H1 (cell line): Measurements from ENCODE around the gene SLC11A1. TPM values are rescaled to one million over a fixed set of nuclear protein-coding genes. Genes with fewer than 3 reads are reported as not detected.

Source experiments
- CTCF ChIA-PET: fragments of 300-600 bp; sonication (Branson Sonifier 250); formaldehyde crosslinking; loops from one replicate; lab custom pipeline; 2021; ENCODE audit not compliant: partially characterized antibody; lab: Charles Lee
- POLR2A ChIA-PET: fragments of 300-600 bp; sonication (Branson Sonifier 250); formaldehyde crosslinking; loops from one replicate; lab custom pipeline; 2021; ENCODE audit warnings: inconsistent platforms; ENCODE audit not compliant: partially characterized antibody; lab: Charles Lee
- DNase-seq, 2 experiments: peaks; one replicate each; pipeline versions ENCODE4 v3.0.0 to v3.0.0-alpha.2; 2010 to 2022; ENCODE audit warnings: low spot score in 2 of 2, low read depth in 1 of 2, mixed read lengths in 1 of 2
- FAIRE-seq: peaks from 2 replicates; lab custom pipeline; 2011; peaks lifted over from hg19 to GRCh38; lab: Jason Lieb, UNC
- H2AFZ ChIP-seq: 2 replicates; pipeline ENCODE4 v1.8.1; 2012; ENCODE audit warnings: low read length, inconsistent platforms
- H2AK5ac ChIP-seq: 2 replicates; pipeline ENCODE4 v1.6.1; 2013; ENCODE audit warnings: low read depth, low read length
- H2BK120ac ChIP-seq: replicated peaks from 2 replicates; pipeline ENCODE3; 2013; ENCODE audit warnings: low read depth, low read length, inconsistent platforms
- H2BK12ac ChIP-seq: 2 replicates; pipeline ENCODE4 v1.6.1; 2013; ENCODE audit warnings: low read depth, low read length
- H2BK15ac ChIP-seq: 2 replicates; pipeline ENCODE4 v1.6.1; 2013; ENCODE audit warnings: low read length
- H2BK20ac ChIP-seq: 2 replicates; pipeline ENCODE4 v1.6.1; 2013; ENCODE audit warnings: low read length
- H2BK5ac ChIP-seq: 2 replicates; pipeline ENCODE4 v1.6.1; 2013; ENCODE audit warnings: low read depth, low read length
- H3K14ac ChIP-seq: 2 replicates; pipeline ENCODE4 v1.6.1; 2013; ENCODE audit warnings: inconsistent platforms; ENCODE audit not compliant: insufficient read length
- H3K18ac ChIP-seq: 2 replicates; pipeline ENCODE4 v1.6.1; 2013; ENCODE audit warnings: low read length; ENCODE audit errors: extremely low read depth
- H3K23ac ChIP-seq: 2 replicates; pipeline ENCODE4 v1.6.1; 2013; ENCODE audit warnings: inconsistent platforms; ENCODE audit not compliant: insufficient read length
- H3K23me2 ChIP-seq: 2 replicates; pipeline ENCODE4 v1.6.1; 2013; ENCODE audit warnings: low read depth, low read length
- H3K27ac ChIP-seq: 2 replicates; pipeline ENCODE4 v1.6.1; 2011; ENCODE audit warnings: low read depth, low read length, inconsistent platforms
- H3K27me3 ChIP-seq, 4 experiments: replicated peaks in 1 of 4; 1 replicate in 1 of 4; 2 replicates in 3 of 4; pipeline versions ENCODE4 v1.6.1 to v1.8.1; 2011 to 2013; ENCODE audit warnings: low read length in 3 of 4, mild to moderate bottlenecking in 3 of 4, inconsistent platforms in 2 of 4, mixed read lengths in 2 of 4, moderate library complexity in 1 of 4; ENCODE audit not compliant: control insufficient read depth in 3 of 4, insufficient read depth in 3 of 4; ENCODE audit errors: extremely low read depth in 1 of 4
- H3K36me3 ChIP-seq, 4 experiments: 2 replicates each; pipeline versions ENCODE4 v1.6.1 to v1.8.1; 2011 to 2013; ENCODE audit warnings: mild to moderate bottlenecking in 4 of 4, low read length in 3 of 4, moderate library complexity in 2 of 4, control low read depth in 1 of 4, inconsistent platforms in 1 of 4; ENCODE audit not compliant: insufficient read depth in 4 of 4, control insufficient read depth in 2 of 4
- H3K4ac ChIP-seq: replicated peaks from 2 replicates; pipeline ENCODE3; 2013; ENCODE audit warnings: low read length, low read depth, mixed read lengths, inconsistent platforms; ENCODE audit not compliant: insufficient read length
- H3K4me1 ChIP-seq, 4 experiments: replicated peaks in 1 of 4; 1 replicate in 1 of 4; 2 replicates in 3 of 4; pipeline versions ENCODE4 v1.6.1 to v1.8.1; 2011 to 2013; ENCODE audit warnings: low read length in 3 of 4, inconsistent platforms in 2 of 4, mixed read lengths in 1 of 4; ENCODE audit not compliant: insufficient read depth in 4 of 4, control insufficient read depth in 3 of 4
- H3K4me2 ChIP-seq, 2 experiments: 2 replicates each; pipeline versions ENCODE4 v1.6.1 to v1.8.1; 2011 to 2013; ENCODE audit warnings: low read depth in 2 of 2, low read length in 2 of 2, control low read depth in 1 of 2, inconsistent platforms in 1 of 2, mild to moderate bottlenecking in 1 of 2; ENCODE audit not compliant: insufficient read depth in 1 of 2
- H3K4me3 ChIP-seq, 4 experiments: fragments of 200-600, 300-600 bp in 1 of 4; sonication (generic), shearing (Covaris generic), sonication (Bioruptor Twin) in 1 of 4; 2 replicates each; pipeline versions ENCODE4 v1.5.1 to v1.8.1; 2011 to 2016; ENCODE audit warnings: low read length in 4 of 4, low read depth in 3 of 4, control low read depth in 2 of 4, inconsistent platforms in 2 of 4, mild to moderate bottlenecking in 2 of 4, mixed read lengths in 1 of 4, moderate library complexity in 1 of 4; ENCODE audit not compliant: insufficient read depth in 2 of 4; ENCODE audit errors: extremely low read depth in 1 of 4
- H3K56ac ChIP-seq: replicated peaks from 2 replicates; pipeline ENCODE3; 2013; ENCODE audit warnings: low read depth, mild to moderate bottlenecking, mixed read lengths, low read length, inconsistent platforms; ENCODE audit not compliant: insufficient read length
- H3K79me1 ChIP-seq: 2 replicates; pipeline ENCODE4 v1.6.1; 2013; ENCODE audit warnings: low read depth, low read length, control low read depth
- H3K79me2 ChIP-seq, 2 experiments: 2 replicates each; pipeline versions ENCODE4 v1.6.1 to v1.8.1; 2012 to 2013; ENCODE audit warnings: low read length in 2 of 2, mild to moderate bottlenecking in 2 of 2, inconsistent platforms in 1 of 2; ENCODE audit not compliant: insufficient read depth in 2 of 2, control insufficient read depth in 1 of 2
- H3K9ac ChIP-seq, 4 experiments: replicated peaks in 1 of 4; 1 replicate in 1 of 4; 2 replicates in 3 of 4; pipeline versions ENCODE4 v1.6.1 to v1.8.1; 2011 to 2013; ENCODE audit warnings: low read depth in 3 of 4, low read length in 3 of 4, control low read depth in 2 of 4, mild to moderate bottlenecking in 2 of 4, moderate library complexity in 2 of 4, inconsistent platforms in 1 of 4; ENCODE audit errors: extremely low read depth in 1 of 4
- H3K9me3 ChIP-seq, 2 experiments: 2 replicates each; pipeline versions ENCODE4 v1.6.1 to v1.8.1; 2012 to 2013; ENCODE audit warnings: mild to moderate bottlenecking in 2 of 2, moderate library complexity in 2 of 2, control low read depth in 1 of 2, inconsistent platforms in 1 of 2, low read depth in 1 of 2, low read length in 1 of 2, mixed read lengths in 1 of 2; ENCODE audit not compliant: insufficient read depth in 2 of 2
- H4K20me1 ChIP-seq, 2 experiments: replicated peaks in 1 of 2; 2 replicates each; pipeline versions ENCODE3 to v1.8.1; 2011 to 2013; ENCODE audit warnings: inconsistent platforms in 2 of 2, low read length in 2 of 2, mild to moderate bottlenecking in 1 of 2; ENCODE audit not compliant: insufficient read depth in 2 of 2, control insufficient read depth in 1 of 2
- H4K5ac ChIP-seq: 2 replicates; pipeline ENCODE4 v1.6.1; 2013; ENCODE audit warnings: low read length, low read depth, mixed read lengths, inconsistent platforms; ENCODE audit not compliant: insufficient read length
- H4K8ac ChIP-seq: 2 replicates; pipeline ENCODE4 v1.8.0; 2013; ENCODE audit warnings: mild to moderate bottlenecking, moderate library complexity, low read length, inconsistent platforms; ENCODE audit not compliant: insufficient read depth; ENCODE audit errors: extremely low read depth
- H4K91ac ChIP-seq: replicated peaks from 2 replicates; pipeline ENCODE3; 2013; ENCODE audit warnings: low read length, mixed read lengths, inconsistent platforms; ENCODE audit not compliant: insufficient read length
- MAFK ChIP-seq: IDR thresholded peaks from 2 replicates; pipeline ENCODE4 v1.6.1; 2012; ENCODE audit warnings: low read depth, mild to moderate bottlenecking, improper control_type of control experiment, low read length
- WGBS, 2 experiments: shearing (Covaris generic) in 1 of 2; methylation state at CpG; one replicate each; pipeline versions ENCODE4 v1.1.6 to v1.1.7; 2013 to 2015; ENCODE audit warnings: low lambda C conversion rate in 2 of 2, mixed read lengths in 2 of 2, inconsistent platforms in 1 of 2, low coverage in 1 of 2, missing lambda C conversion rate in 1 of 2; ENCODE audit not compliant: insufficient replicate concordance in 2 of 2, insufficient coverage in 1 of 2, insufficient read length in 1 of 2; ENCODE audit errors: extremely low coverage in 1 of 2, missing lambda C conversion rate in 1 of 2; 5-methylcytosine and 5-hydroxymethylcytosine counted together
- polyA plus RNA-seq, 7 experiments: library from polyadenylated mRNA; depleted of rRNA in 3 of 7; stranded (reverse) in 5 of 7; unstranded in 2 of 7; fragments of >200 nt in 5 of 7; fragments of 200-250 nt in 2 of 7; gene quantifications; 1 replicate in 5 of 7; 2 replicates in 1 of 7; 4 replicates in 1 of 7; pipeline versions ENCODE4 v1.2.1 to v1.2.3, GENCODE V29; 2011 to 2013; ENCODE audit warnings: missing spikeins in 2 of 7, mixed read lengths in 2 of 7
- total RNA-seq: library from RNA; stranded (reverse); fragmentation: NEBNext Ultra II Directional; extraction: Animal tissue kit (Norgen Biotek cat#: 25700); gene quantifications from 2 replicates; pipeline ENCODE4 v1.2.1, GENCODE V29; 2021

Gene SLC11A1
- total and polyA plus RNA-seq, 2 of the 8 experiments (the other 6 are each of a cell fraction or from before 2014, with no cell fraction given), result 0.20 to 0.43 TPM

GRCh38 chr2:218428846-218429558 lies 46.9 kb downstream of the SLC11A1 start:
- Histone ChIP-seq H2AK5ac (no peak overlapping the region), H3K23me2 (no peaks in the 10 kb centered on the region), H3K56ac (no peak overlapping the region), H3K27ac (no peak overlapping the region; the same call in 1 of the 2 replicates), H3K79me1 (no peaks in the 10 kb centered on the region), H4K5ac (no peak overlapping the region), H4K91ac (no peak overlapping the region), H3K4me2 (no peak overlapping the region), H3K4me1 (peaks cover 0 to 3% (median 0%) of the 10 kb centered on the region in 4 experiments; a peak in 1 of 7 replicates), H3K9me3 (no peaks in the 10 kb centered on the region), H3K4ac (no peak overlapping the region), H2AFZ (no peak overlapping the region), H3K4me3 (no peak overlapping the region), H3K14ac (no peak overlapping the region), H2BK12ac (no peak overlapping the region), H3K23ac (no peak overlapping the region), H3K27me3 (no peaks in the 10 kb centered on the region), H4K20me1 (no peaks in the 10 kb centered on the region), H4K8ac (no peak overlapping the region; the same call in 1 of the 2 replicates), H2BK20ac (no peak overlapping the region), H2BK5ac (no peak overlapping the region), H2BK120ac (no peak overlapping the region), H3K36me3 (no peaks in the 10 kb centered on the region), H3K9ac (no peak overlapping the region), H3K79me2 (no peaks in the 10 kb centered on the region), H2BK15ac (no peak overlapping the region), H3K18ac (no peak overlapping the region)
- DNase-seq (no peak), FAIRE-seq (no peak)
- CTCF ChIA-PET, result interaction anchor here (1.1 kb wide), 1 partner anchor 45 kb away, joined by 3 read pairs; no protein-coding TSS in a partner anchor
- POLR2A ChIA-PET, result interaction anchor here (2.3 kb wide), 1 partner anchor 10 kb away, joined by 7 read pairs; the partner anchor contains the start of gene VIL1
- 91% methylated on average over 23 of the region's 24 CpGs; no CpG with 5 or more reads in 1 of the 2 experiments for WGBS, 2 experiments
- TF ChIP-seq MAFK, result no peak
